ENCODE data around the gene CDH13.

- TF ChIP-seq EZH2phosphoT487 (IDR thresholded peaks at IDR 0.05; ENCODE audit: borderline replicate concordance, low read length) (no peak), CTCF (IDR thresholded peaks at IDR 0.05; ENCODE audit: low read depth, low read length, poor library complexity, severe bottlenecking) (no peak)
Observed at GRCh38 chr16:82776470-82777146, 149.8 kb downstream of the CDH13 start.

Measured in DOHH2 (cell line).